Mammary epithelial cell (primary cell): ENCODE results near the gene FNDC8.

ENCODE experiments used
- EZH2 ChIP-seq: IDR thresholded peaks from 2 replicates; pipeline ENCODE4 v1.6.1; 2012; ENCODE audit warnings: low read length, inconsistent platforms, borderline replicate concordance
- TF ChIP-seq, protein P1 (sequence below), 2 donors: IDR thresholded peaks in 1 of 2; conservative IDR thresholded peaks in 1 of 2; 2 replicates each; pipeline ENCODE4 v1.5.1; 2011 to 2012; ENCODE audit warnings: inconsistent platforms in 2 of 2, low read length in 2 of 2, mild to moderate bottlenecking in 2 of 2, control low read depth in 1 of 2, low read depth in 1 of 2; ENCODE audit not compliant: insufficient read depth in 1 of 2; ENCODE audit errors: extremely low read depth in 1 of 2

DNA sequence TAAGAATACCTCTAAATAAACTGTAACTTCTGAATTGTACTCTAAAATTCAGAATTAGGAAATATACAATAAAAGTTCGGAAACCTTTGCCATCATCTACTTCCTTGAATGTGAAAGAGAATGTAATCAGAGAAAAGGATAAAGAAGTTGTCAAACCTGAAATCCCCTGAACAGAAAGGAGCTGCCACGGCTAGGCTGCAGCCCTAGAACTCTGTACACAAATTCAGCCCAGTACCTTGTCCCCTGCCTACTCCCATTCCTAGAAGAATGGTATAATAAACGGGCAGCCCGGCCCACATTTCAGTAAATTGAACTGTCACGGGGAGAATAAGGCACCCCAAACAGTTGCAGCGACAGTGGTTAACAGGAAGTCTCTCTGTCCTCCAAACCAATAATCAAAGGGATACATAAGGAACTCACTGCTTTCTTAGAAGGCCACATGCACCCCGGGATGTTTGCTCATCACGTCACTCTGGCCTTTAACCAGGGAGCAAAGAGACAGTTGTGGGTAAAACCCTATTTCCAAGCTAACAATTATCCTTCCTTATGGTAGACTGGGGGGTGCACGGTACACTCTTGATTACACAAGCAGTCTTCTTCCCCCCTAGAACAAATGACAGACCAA, 33.6 kb upstream of the FNDC8 start:
- TF ChIP-seq, protein P1, sequence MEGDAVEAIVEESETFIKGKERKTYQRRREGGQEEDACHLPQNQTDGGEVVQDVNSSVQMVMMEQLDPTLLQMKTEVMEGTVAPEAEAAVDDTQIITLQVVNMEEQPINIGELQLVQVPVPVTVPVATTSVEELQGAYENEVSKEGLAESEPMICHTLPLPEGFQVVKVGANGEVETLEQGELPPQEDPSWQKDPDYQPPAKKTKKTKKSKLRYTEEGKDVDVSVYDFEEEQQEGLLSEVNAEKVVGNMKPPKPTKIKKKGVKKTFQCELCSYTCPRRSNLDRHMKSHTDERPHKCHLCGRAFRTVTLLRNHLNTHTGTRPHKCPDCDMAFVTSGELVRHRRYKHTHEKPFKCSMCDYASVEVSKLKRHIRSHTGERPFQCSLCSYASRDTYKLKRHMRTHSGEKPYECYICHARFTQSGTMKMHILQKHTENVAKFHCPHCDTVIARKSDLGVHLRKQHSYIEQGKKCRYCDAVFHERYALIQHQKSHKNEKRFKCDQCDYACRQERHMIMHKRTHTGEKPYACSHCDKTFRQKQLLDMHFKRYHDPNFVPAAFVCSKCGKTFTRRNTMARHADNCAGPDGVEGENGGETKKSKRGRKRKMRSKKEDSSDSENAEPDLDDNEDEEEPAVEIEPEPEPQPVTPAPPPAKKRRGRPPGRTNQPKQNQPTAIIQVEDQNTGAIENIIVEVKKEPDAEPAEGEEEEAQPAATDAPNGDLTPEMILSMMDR (conservative IDR thresholded peaks at IDR 0.05 in 1 of 2, IDR thresholded peaks at IDR 0.05 in 1 of 2; ENCODE audit: extremely low read depth in 1 of 2, insufficient read depth in 1 of 2, low read depth in 1 of 2, low read length in 2 of 2) = no peak
- no peak for TF ChIP-seq EZH2
